Hematopoietic multipotent progenitor cell treated with erythropoietin and hydrocortisone succinate and interleukin-3 and kit ligand, for 17 days (in vitro differentiated cells): ENCODE data around the gene CLIP2.
"Not testable (repeated sequence)": the region's sequence is repeated elsewhere in the genome, so short reads cannot be mapped to it uniquely, and the experiment has no call there.

ENCODE experiments used
- DNase-seq: peaks from one replicate; pipeline ENCODE4 v3.0.0-alpha.2; 2015; ENCODE audit warnings: low spot score

The CLIP2 gene

GRCh38 chr7:74439541-74439940 lies 150.3 kb downstream of the CLIP2 start:
- no peak for DNase-seq

GRCh38 chr7:74440143-74440542 lies 150.9 kb downstream of the CLIP2 start:
- not testable (repeated sequence) for DNase-seq

GRCh38 chr7:74441801-74442200 lies 152.6 kb downstream of the CLIP2 start:
- DNase-seq = no peak

GRCh38 chr7:74443543-74444247 lies 154.5 kb downstream of the CLIP2 start:
- DNase-seq = no peak

- no peak for DNase-seq
Measured at GRCh38 chr7:74449144-74449543, 159.9 kb downstream of the CLIP2 start.

- peak; percentile 72 for DNase-seq
Measured at GRCh38 chr7:74449809-74450397, 160.7 kb downstream of the CLIP2 start.

- DNase-seq = no peak
Measured at GRCh38 chr7:74452748-74453321, 163.6 kb downstream of the CLIP2 start.

GRCh38 chr7:74453322-74454011 lies 164.3 kb downstream of the CLIP2 start, which contains the start of gene GTF2IRD1:
Gene GTF2IRD1, plus strand, starts transcription at chr7:74453906. Its CDS starts 54,175 bp downstream, at chr7:74508081.
- DNase-seq = no peak

GRCh38 chr7:74454021-74454924 lies 165.1 kb downstream of the CLIP2 start:
- no peak for DNase-seq

- no peak for DNase-seq
Measured at GRCh38 chr7:74454925-74455288, 165.7 kb downstream of the CLIP2 start.

- DNase-seq = no peak
Measured at GRCh38 chr7:74455291-74455804, 166.1 kb downstream of the CLIP2 start.
